Measurements from ENCODE around the gene RNF25.

DNA sequence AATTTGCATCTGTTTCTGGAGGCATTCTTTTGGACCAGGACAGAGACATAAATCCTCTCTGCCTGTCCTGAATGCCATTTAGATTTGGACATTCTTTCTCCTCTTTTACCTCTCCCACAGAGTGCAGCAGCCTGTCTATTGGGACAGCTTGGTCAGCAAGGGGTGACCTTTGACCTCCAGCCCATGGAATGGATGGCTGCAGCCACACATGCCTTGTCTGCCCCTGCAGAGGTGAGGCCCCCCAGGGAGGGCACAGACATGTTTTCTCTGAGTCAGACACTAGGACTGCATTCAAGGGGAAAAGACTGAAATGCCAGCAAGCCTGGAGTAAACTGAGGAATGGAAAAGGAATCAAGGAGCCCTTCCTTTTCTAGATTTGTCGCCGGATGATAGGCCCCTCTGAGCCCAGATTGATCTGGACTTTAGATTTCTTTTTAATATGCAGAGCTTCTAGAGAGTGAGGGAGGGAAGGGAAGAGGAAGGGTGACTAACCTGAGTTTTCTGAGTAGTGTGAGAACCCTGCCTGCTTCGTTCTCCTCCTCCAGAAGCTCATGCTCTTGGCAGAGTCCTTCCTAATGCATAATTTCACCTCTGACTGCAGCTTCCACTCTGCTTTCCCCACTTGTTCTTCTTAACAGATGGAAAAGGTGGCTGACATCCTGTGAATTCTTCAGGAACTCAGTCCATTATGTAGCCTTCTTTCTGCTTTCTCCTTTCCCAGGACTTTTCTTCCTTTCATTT lies 22.8 kb upstream of the RNF25 start:
- TF ChIP-seq, protein P1, sequence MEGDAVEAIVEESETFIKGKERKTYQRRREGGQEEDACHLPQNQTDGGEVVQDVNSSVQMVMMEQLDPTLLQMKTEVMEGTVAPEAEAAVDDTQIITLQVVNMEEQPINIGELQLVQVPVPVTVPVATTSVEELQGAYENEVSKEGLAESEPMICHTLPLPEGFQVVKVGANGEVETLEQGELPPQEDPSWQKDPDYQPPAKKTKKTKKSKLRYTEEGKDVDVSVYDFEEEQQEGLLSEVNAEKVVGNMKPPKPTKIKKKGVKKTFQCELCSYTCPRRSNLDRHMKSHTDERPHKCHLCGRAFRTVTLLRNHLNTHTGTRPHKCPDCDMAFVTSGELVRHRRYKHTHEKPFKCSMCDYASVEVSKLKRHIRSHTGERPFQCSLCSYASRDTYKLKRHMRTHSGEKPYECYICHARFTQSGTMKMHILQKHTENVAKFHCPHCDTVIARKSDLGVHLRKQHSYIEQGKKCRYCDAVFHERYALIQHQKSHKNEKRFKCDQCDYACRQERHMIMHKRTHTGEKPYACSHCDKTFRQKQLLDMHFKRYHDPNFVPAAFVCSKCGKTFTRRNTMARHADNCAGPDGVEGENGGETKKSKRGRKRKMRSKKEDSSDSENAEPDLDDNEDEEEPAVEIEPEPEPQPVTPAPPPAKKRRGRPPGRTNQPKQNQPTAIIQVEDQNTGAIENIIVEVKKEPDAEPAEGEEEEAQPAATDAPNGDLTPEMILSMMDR (IDR thresholded peaks at IDR 0.05), result no peak
- no peak for TF ChIP-seq POLR2A (IDR thresholded peaks at IDR 0.05)

Measured in suprapubic skin (tissue), 3 donors.